GM18508 (cell line): ENCODE data around the gene HMGB4.

Source experiments
- ATAC-seq: cut with Tn5 transposase; IDR thresholded peaks from one replicate; pipeline ENCODE4 v1.9.1; 2021; ENCODE audit warnings: moderate number of reproducible peaks; ENCODE audit not compliant: insufficient read depth, unreplicated experiment

The HMGB4 gene

DNA sequence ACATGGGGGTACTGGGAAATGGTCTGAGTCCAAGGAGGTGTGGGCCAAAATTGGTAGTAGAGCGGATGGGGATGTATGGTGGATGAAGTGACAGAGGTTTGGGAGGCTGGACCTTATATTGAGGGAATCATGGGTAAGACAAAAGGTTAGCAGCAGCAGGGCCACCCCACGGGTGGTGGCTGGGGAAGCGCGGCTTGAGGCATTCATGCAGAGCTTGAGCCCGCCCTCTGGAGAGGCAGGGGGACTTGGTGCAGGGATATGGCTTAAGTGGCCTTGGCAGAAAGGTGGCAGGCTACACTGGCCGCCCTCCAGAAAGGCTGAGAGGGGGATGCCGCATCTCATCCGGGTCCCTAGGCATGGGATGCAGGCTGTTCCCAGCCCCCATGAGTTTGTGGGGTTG lies 31.5 kb downstream of the HMGB4 start:
- ATAC-seq: no peak

DNA sequence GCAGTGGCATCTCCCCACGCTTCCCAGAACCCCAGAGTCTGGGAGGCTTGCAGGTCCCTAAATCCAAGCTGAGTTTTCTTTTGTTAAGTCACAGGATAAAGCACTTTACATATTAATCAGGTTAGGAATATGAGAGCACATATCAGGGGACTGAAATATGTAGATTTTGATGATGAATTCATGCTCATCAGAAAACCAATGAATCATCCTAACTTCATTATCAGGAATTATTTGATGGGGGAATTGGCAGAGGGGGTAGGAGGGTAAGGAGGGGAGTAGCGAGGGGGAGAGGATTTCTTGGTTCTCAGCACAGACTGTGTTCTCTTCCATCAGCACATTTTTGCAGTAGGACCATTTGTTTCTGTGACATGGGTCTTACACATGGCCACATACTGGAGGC lies 32.1 kb downstream of the HMGB4 start:
- no peak for ATAC-seq

- ATAC-seq: no peak
Observed at GRCh38 chr1:33897092-33897725, 33.3 kb downstream of the HMGB4 start.

DNA sequence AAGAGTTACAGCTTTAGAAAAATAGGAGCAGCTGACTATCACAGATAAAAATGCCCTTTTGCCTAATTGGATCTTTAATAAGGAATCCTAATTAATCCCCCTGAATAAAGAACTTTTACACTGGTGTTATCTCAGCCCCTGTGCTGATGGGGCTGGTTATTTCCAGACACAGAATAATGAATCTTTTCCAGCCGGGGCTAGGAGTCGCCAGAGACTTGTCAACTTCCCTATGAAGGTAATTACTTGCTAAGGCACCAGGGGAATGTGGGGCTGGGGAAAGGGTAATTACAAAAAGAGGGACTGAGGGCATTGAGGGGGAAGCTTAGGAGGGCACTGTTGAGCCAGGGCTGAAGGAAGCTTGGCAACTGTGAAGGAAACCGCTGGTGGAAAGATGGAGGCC lies 34.5 kb downstream of the HMGB4 start:
- no peak for ATAC-seq

GRCh38 chr1:33898881-33899280 lies 35.0 kb downstream of the HMGB4 start:
- no peak for ATAC-seq

DNA sequence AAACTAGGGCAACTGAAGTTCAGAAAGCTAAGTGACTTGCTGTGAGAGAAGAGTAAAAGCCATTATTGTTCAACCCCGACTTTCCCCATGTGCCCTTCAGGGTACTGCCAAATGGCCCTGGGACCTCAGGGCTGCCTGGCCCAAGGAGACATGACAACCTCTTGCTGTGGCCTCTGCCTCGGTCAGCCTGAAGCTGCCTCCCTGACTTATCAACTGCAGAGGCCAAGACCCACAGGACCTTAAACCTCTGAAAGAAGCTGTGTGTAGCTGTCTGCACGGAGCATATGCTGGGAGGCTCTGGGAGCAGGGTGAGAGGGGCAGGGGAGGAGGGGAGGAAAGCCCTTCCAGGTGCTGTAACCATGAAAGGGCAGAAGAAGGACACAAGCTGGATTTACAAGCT lies 35.9 kb downstream of the HMGB4 start:
- ATAC-seq: no peak

- peak; percentile 69 for ATAC-seq
Observed at GRCh38 chr1:33902486-33903209, 38.8 kb downstream of the HMGB4 start.

DNA sequence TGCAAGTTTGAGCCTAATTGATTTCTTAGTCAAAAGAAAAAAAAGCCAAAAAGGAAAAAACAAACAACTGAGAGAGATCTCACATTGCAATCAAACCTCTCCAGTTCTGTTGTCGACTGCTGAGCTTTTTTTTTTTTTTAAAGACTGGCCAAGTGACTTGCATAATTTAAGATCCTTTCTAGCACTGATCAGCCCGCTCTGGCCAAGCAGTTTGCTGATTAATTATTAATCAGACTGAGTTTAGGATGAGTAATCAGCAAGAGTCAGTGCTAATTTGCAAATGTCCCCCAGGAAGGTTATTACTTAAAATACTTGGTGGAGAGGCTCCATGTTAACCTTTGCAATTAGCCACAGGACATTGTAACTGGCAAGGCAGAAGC lies 39.3 kb downstream of the HMGB4 start:
- ATAC-seq: peak; percentile 60

DNA sequence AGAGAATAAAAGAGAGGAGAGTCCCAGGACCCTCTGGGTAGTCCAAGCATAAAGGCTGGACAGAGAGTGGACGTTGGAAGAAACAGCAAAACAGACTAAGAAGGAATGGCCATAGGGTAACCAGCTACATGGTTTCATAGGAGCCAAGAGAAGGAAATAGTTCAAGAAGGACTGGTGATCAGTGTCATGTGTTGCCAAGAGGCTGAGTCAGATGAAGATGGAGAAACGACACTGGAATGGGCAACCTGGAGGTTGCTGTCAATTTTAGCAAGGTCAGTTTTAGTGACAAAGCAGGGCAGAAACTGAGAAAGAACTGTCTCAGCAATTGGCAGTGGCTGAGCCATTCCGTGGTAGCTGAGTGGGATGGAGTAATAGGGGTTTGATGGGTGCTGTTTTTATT lies 41.4 kb downstream of the HMGB4 start:
- no peak for ATAC-seq

DNA sequence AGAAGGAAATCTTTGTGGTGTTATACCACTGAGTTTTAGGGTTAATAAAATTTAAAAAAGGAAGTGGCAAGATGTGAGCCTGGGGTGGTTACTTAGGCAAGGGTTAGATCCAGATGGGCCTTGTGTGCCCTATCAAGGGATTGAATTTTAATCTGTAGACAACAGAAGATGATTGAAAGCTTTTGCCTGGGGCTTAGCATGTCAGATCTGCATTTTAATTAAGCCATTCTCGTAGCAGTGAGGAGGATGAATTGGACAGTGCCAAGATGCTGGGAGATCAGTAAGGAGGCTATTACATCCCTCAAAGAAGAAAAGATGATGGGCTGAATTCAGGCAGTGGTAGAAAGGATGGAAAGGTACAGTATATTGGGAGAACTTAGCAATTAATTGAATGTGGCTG lies 42.3 kb downstream of the HMGB4 start:
- ATAC-seq: no peak

DNA sequence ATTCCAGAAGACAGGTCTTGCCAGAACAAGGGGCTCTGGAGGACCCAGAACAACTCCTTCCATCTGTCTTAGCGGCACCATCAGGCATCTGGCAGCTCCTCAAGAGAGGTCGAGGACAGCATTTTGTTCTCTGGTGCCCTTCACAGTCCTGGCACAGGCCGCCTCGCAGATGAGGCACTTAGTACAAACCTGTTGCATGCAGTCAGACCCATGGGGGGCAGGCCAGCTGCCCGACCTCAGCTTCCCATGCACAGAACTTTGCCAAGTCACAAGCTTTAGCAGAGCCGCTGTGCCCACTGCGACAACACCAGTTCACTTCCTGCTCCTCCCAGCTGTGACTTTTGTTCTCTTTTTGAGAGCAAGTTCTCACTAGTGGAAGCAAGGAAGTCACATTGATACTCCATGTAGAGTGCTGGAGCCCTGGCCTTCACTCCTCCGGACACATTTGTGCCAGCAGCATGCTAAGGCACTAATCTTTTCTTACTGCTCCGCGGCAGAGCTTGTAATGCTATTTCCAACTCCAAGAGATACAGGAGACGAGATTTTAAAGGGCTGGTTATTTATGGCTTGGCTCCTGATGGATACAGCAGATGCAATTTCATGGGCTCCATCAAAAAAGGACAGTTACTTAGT lies 44.6 kb downstream of the HMGB4 start:
- no peak for ATAC-seq
